K562 treated with DMSO at 1 percent for 24 hours (cell line): ENCODE data around the gene BPIFB4. TPM values are rescaled to one million over a fixed set of nuclear protein-coding genes. Genes with fewer than 3 reads are reported as not detected.

Experiments used
- total RNA-seq: library from RNA; unstranded; fragments of 300-600 nt; gene quantifications from 2 replicates; pipeline ENCODE4 v1.2.3, GENCODE V29; 2022; ENCODE audit warnings: low read depth; ENCODE audit not compliant: insufficient read depth

The BPIFB4 gene
- total RNA-seq: not detected in 2 replicates

DNA sequence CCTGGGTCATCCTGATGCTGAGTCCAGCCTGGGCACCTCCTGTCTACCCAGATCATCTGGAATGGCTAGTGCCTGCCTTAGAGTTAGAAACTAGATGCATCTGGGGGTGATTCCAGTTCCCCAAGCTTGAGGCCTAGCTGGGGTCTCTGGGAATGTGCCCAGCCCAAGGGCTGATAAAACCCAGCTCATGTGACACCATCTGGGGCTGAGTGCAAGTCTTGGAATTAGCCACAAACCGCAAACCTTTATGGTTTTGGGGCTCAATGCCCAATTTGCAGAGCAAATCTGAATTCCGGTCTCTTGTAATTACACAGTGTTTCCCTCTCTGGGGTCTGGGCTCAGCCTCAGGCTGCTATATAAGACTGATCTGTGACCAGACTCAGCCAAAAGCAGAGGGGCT lies at the start of gene BPIFB4:
Gene BPIFB4, plus strand, starts transcription at position 385 of the 400 bp plus-strand sequence. CDS start 1,884 bp downstream, outside the sequence.

DNA sequence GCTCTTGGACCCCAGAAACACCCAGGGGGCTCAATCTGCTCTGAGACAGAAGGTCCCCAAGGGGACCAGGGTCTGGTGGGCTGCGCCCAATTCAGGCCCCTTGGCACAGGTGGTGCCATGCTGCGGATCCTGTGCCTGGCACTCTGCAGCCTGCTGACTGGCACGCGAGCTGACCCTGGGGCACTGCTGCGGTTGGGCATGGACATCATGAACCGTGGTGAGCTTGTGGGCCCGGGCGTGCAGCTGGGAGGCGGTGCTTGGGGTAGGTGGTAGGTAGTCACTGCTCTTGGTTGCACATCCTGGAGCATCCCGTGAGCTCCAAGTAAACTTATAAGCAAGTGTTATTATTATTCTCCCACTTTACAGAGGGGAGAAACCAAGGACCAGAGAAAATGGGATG lies 47.9 kb upstream of the BPIFB4 start, which contains the start of gene BPIFB6:
Gene BPIFB6, plus strand, starts transcription at position 118 of the 400 bp plus-strand sequence. Its CDS starts 0 bp downstream, at position 118.

DNA sequence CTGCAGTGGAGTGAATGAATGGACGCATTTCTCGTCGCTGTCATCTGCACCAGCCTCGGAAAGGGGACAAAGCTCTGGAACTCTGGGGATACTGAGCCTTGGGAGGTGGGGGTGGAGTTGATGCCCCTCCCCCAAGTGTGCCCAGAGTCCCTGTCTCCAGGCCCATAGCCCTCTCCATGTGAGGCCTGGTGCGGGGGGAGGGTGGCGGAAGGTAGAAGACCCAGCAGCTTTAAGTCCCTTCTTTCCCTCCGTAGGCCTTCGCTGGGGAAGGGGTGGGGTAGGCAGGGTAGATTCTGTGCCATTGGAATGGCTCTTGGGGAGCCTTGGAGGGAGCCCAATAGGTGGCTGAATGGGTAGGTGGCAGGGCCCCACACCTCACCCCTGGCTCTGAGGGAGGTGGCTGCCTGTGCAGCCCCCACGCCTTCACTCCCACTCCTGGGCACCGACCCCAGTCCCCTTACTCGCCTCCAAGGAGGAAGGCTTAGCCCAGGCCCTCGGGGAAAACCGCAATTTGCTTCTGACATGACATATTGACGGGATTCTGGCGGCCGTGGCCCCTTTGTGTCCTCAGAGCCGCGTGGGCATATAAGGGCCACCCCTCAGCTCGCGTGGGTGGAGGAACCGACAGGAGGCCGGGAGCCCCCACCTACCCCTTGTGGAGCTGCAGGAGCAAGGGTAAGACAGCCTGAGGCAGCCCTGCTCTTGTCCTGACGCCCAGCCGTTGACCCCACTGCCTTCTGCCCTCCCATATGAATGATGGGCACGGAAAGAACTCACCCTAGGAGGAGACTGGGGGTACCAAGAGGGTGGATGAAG lies 25.9 kb upstream of the BPIFB4 start, which contains the start of gene BPIFB3:
Gene BPIFB3, plus strand, starts transcription at position 613 of the 816 bp plus-strand sequence. CDS start 1,533 bp downstream, outside the sequence.

Other genes starting within 250 kb of the BPIFB4 start
- gene EFCAB8, start 220.7 kb upstream of the BPIFB4 start, total RNA-seq: 0.15 TPM in 1 of 2 replicates, not detected in the other
- gene SUN5, start 75.2 kb upstream of the BPIFB4 start, total RNA-seq: not detected in 2 replicates
- not detected in 2 replicates for gene BPIFB2, start 71.9 kb upstream of the BPIFB4 start, total RNA-seq
- gene BPIFB6, start 48.0 kb upstream of the BPIFB4 start, total RNA-seq: not detected in 2 replicates
- not detected in 2 replicates for gene BPIFB3, start 25.7 kb upstream of the BPIFB4 start, total RNA-seq
- not detected in 2 replicates for gene BPIFA2, start 88.5 kb downstream of the BPIFB4 start, total RNA-seq
- gene BPIFA3, start 137.7 kb downstream of the BPIFB4 start, total RNA-seq: not detected in 2 replicates
- not detected in 2 replicates for gene BPIFA1, start 156.4 kb downstream of the BPIFB4 start, total RNA-seq
- gene BPIFB1, start 203.6 kb downstream of the BPIFB4 start, total RNA-seq: not detected in 2 replicates